ENCODE data around the gene BTBD18. TPM values are rescaled to one million over a fixed set of nuclear protein-coding genes. Genes with fewer than 3 reads are reported as not detected.

BTBD18 gene
- total and polyA plus RNA-seq, 2 experiments from 2014 or later: 0.39 TPM; not detected in 1

DNA sequence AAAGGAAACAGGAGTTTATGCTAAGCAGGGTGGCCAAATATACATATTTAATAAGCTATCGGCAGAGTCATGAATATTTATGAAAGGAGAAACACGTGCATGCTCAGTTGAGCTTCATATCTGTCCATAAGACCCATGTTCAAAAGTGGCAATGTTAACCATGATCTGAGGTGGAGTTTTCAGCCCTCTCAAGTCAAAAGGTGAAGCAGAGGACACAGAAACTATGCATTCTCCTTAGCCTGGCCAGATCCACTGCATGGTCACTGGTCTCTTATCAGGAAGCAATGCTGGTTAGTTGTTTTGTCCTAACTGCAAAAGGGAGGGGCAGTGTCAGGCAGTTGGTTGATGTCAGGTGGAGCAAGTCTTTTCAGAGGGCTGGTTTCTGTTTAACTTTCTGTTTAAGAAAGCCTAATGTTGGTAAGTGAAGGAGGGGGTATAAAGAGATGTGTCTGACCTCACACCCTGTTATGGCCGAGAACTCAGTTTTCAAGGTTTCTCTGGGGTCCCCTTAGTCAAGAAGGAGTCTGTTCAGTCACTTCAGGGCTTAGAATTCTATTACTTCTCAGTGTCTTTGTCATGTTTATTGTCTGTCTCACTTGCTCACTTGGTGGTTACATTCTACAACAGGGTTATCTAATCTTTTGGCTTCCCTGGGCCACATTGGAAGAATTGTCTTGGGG, 15.9 kb downstream of the BTBD18 start:
- Histone ChIP-seq H3K4me3 (no peak overlapping the region), H4K20me1 (ENCODE audit: insufficient read depth, poor library complexity, severe bottlenecking) (no peaks in the 10 kb centered on the region), H2AFZ (no peak overlapping the region), H3K36me3 (replicated peaks; ENCODE audit: insufficient read depth, low read depth) (no peaks in the 10 kb centered on the region), H3K9me3 (ENCODE audit: low read depth) (no peaks in the 10 kb centered on the region), H3K4me2 (peak overlapping the region; percentile 62), H3K4me1 (ENCODE audit: insufficient read depth) (peaks cover 5% of the 10 kb centered on the region), H3K79me2 (peaks cover 49% of the 10 kb centered on the region), H3K27me3 (no peaks in the 10 kb centered on the region), H3K27ac (peak overlapping the region; percentile 83), H3K9me2 (replicated peaks; ENCODE audit: insufficient read depth) (no peaks in the 10 kb centered on the region)
- TF ChIP-seq EZH2phosphoT487 (IDR thresholded peaks at IDR 0.05; ENCODE audit: low read depth, severe bottlenecking, unreplicated experiment) (no peak), EZH2 (IDR thresholded peaks at IDR 0.05; ENCODE audit: borderline replicate concordance) (no peak)
- TF ChIP-seq, protein P1, sequence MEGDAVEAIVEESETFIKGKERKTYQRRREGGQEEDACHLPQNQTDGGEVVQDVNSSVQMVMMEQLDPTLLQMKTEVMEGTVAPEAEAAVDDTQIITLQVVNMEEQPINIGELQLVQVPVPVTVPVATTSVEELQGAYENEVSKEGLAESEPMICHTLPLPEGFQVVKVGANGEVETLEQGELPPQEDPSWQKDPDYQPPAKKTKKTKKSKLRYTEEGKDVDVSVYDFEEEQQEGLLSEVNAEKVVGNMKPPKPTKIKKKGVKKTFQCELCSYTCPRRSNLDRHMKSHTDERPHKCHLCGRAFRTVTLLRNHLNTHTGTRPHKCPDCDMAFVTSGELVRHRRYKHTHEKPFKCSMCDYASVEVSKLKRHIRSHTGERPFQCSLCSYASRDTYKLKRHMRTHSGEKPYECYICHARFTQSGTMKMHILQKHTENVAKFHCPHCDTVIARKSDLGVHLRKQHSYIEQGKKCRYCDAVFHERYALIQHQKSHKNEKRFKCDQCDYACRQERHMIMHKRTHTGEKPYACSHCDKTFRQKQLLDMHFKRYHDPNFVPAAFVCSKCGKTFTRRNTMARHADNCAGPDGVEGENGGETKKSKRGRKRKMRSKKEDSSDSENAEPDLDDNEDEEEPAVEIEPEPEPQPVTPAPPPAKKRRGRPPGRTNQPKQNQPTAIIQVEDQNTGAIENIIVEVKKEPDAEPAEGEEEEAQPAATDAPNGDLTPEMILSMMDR (IDR thresholded peaks at IDR 0.05; ENCODE audit: poor library complexity): no peak
- 52% methylated on average over 3 of the region's 3 CpGs for WGBS (ENCODE audit: low lambda C conversion rate, missing lambda C conversion rate)
- peak; percentile 51 for DNase-seq (ENCODE audit: low spot score)

DNA sequence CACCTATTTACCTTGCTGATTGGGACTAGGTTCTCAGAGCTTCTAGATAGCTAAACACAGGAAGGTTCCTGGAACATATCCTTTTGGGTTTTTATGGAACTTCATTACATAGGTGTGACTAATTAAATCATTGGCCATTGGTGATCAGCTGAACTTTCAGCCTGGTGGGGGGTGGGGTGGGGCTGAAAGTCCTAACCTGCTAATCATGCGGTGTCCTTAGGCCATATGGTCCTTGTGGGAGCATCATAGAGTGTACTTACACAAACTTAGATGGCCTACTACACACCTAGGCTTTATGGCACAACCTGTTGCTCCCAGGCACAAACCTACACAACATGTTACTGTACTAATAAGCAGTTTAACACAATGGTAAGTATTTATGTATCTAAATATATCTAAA, 19.0 kb downstream of the BTBD18 start:
- peaks cover 5% of the 10 kb centered on the region for H3K4me1 ChIP-seq (ENCODE audit: insufficient read depth)
- no peak for DNase-seq (ENCODE audit: low spot score)
- H3K36me3 ChIP-seq (replicated peaks; ENCODE audit: insufficient read depth, low read depth): no peaks in the 10 kb centered on the region
- no peak overlapping the region for H3K4me2 ChIP-seq
- H3K79me2 ChIP-seq: peaks cover 73% of the 10 kb centered on the region
- H3K27ac ChIP-seq: no peak overlapping the region
- no peak for TF ChIP-seq EZH2phosphoT487 (IDR thresholded peaks at IDR 0.05; ENCODE audit: low read depth, severe bottlenecking, unreplicated experiment)
- no peak for TF ChIP-seq EZH2 (IDR thresholded peaks at IDR 0.05; ENCODE audit: borderline replicate concordance)
- TF ChIP-seq, protein P1 (IDR thresholded peaks at IDR 0.05; ENCODE audit: poor library complexity): no peak
- H2AFZ ChIP-seq: no peak overlapping the region
- H3K9me3 ChIP-seq (ENCODE audit: low read depth): no peaks in the 10 kb centered on the region
- no peak overlapping the region for H3K4me3 ChIP-seq
- no peaks in the 10 kb centered on the region for H4K20me1 ChIP-seq (ENCODE audit: insufficient read depth, poor library complexity, severe bottlenecking)
- 100% methylated on average over 1 of the region's 1 CpG for WGBS (ENCODE audit: low lambda C conversion rate, missing lambda C conversion rate)
- no peaks in the 10 kb centered on the region for H3K27me3 ChIP-seq
- H3K9me2 ChIP-seq (replicated peaks; ENCODE audit: insufficient read depth): no peaks in the 10 kb centered on the region

DNA sequence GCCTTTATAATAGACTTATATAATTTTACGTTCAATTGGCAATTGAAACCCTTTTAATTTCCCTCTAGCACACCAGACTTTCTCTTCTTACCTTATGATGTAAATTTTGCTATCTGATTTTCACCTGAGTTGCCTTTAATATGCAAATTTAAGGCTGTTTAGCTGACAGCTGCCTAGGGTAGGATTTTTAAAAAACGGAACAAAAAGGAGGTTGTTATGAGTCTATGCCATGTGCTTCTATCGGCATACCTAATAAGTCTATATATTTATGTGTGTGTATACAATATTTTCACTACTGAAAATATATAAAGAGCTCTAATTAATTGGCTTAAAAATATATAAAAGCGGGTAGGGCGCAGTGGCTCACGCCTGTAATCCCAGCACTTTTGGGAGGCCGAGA, 22.1 kb downstream of the BTBD18 start:
- TF ChIP-seq EZH2phosphoT487 (IDR thresholded peaks at IDR 0.05; ENCODE audit: low read depth, severe bottlenecking, unreplicated experiment): no peak
- TF ChIP-seq EZH2 (IDR thresholded peaks at IDR 0.05; ENCODE audit: borderline replicate concordance): no peak
- TF ChIP-seq, protein P1 (IDR thresholded peaks at IDR 0.05; ENCODE audit: poor library complexity): no peak
- H4K20me1 ChIP-seq (ENCODE audit: insufficient read depth, poor library complexity, severe bottlenecking): no peaks in the 10 kb centered on the region
- H3K79me2 ChIP-seq: peaks cover 82% of the 10 kb centered on the region
- H3K27ac ChIP-seq: no peak overlapping the region
- H3K4me3 ChIP-seq: no peak overlapping the region
- H3K9me2 ChIP-seq (replicated peaks; ENCODE audit: insufficient read depth): no peaks in the 10 kb centered on the region
- H3K36me3 ChIP-seq (replicated peaks; ENCODE audit: insufficient read depth, low read depth): no peaks in the 10 kb centered on the region
- H2AFZ ChIP-seq: no peak overlapping the region
- H3K27me3 ChIP-seq: no peaks in the 10 kb centered on the region
- H3K9me3 ChIP-seq (ENCODE audit: low read depth): no peaks in the 10 kb centered on the region
- WGBS (ENCODE audit: low lambda C conversion rate, missing lambda C conversion rate): 94% methylated on average over 7 of the region's 7 CpGs
- no peaks in the 10 kb centered on the region for H3K4me1 ChIP-seq (ENCODE audit: insufficient read depth)
- no peak for DNase-seq (ENCODE audit: low spot score)
- H3K4me2 ChIP-seq: no peak overlapping the region
